ENCODE measurements around the gene ABCG4. TPM values are rescaled to one million over a fixed set of nuclear protein-coding genes. Genes with fewer than 3 reads are reported as not detected.

Gene ABCG4
- 0.37 and 1.3 TPM in 2 replicates for total RNA-seq (2011; cell fraction: chromatin; rRNA removed; ENCODE audit: low replicate concordance)
- total RNA-seq (2011; cell fraction: nucleolus; rRNA removed): 0.13 and 0.50 TPM in 2 replicates
- total RNA-seq (2011; cell fraction: nucleoplasm; rRNA removed): 0.66 and 0.99 TPM in 2 replicates
- total RNA-seq (2014; rRNA removed) (0.09 TPM in 1 of 2 replicates, not detected in the other), total RNA-seq (2014; rRNA removed; fragmentation: Illumina TruSeq; extraction: Trizol) (not detected in 2 replicates), total RNA-seq (2015; rRNA removed; fragmentation: Illumina TruSeq; extraction: Trizol) (not detected in 2 replicates), total RNA-seq (2021) (0.11 and 0.13 TPM in 2 replicates), polyA plus RNA-seq (2011; rRNA removed) (0.04 and 0.08 TPM in 2 replicates), polyA plus RNA-seq (2014; fragmentation: Illumina TruSeq; extraction: Trizol) (0.07 and 0.11 TPM in 2 replicates), polyA plus RNA-seq (2014; fragmentation: Nextera tagmentation; extraction: Ambion mirVana) (not detected), polyA plus RNA-seq (2014; rRNA removed) (0.03 and 0.05 TPM in 2 replicates), polyA minus RNA-seq (2011; rRNA and poly(A)+ RNA removed) (0.11 and 0.21 TPM in 2 replicates), Bru-seq, nascent RNA (percentile 25 among the genes with signal in this experiment), BruChase-seq, experiment 1, labeled RNA remaining after a 2-hour chase (not detected), BruChase-seq, experiment 2, labeled RNA remaining after a 6-hour chase (percentile 22 among the genes with signal in this experiment)
- 0.04 and 0.12 TPM in 2 replicates for polyA plus RNA-seq (2011; cell fraction: cytosol; rRNA removed)
- 0.59 and 0.63 TPM in 2 replicates for polyA plus RNA-seq (2011; cell fraction: nucleus; rRNA removed)
- polyA plus RNA-seq (2012): 0.13 TPM in 1 of 2 replicates, not detected in the other
- polyA minus RNA-seq (2011; cell fraction: cytosol; rRNA and poly(A)+ RNA removed): not detected in 2 replicates
- polyA minus RNA-seq (2011; cell fraction: nucleus; rRNA and poly(A)+ RNA removed): 0.33 and 0.54 TPM in 2 replicates
- long read RNA-seq, experiment 1: 0 reads
- long read RNA-seq, experiment 2: 0 reads
- long read RNA-seq, experiment 3: 0 reads

DNA sequence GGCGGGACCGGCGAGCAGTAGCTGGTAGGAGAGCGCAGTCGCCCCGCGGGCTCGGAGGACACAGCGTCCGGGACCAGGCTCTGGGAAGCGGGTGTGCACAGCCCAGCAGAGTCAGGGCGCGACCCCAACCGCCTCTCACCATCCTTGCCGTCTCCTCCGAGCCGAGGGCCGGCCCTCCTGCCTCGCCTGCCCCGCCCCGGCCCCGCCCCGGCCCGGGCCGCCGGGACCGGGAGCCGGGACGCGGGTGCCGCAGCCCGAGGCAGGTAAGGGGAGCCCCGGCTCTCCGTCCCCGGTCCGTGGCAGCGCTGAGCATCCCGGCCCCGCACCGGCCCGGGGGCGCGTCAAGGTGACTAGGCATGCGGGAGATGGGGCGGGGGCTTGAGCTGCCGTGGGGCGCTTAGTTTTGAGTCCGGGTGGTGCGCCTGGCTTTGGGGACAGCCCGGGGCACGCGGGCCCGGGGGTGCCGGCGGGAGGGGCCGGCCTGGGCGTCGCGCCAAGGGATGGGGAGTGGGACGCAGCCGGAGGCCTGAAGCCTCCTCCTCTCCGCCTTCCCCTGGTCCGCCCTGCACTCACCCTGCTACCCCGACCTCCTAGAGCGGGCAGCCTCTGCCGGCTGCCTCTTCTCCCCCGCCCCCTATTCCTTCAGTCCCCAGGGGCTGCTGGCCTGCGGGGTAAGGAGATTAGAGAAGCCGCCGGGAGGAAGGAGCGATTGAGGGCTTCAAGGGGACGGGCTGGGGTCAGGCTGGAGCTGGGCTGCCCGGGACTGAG lies at the start of gene ABCG4:
Gene ABCG4, plus strand, starts transcription at position 35 of the 768 bp plus-strand sequence. CDS start 914 bp downstream, outside the sequence.
- BruUV-seq (replicated peaks): no TSS peak
- Histone ChIP-seq H3K4me3 (peak within 1 kb of the TSS; percentile 42), H3K4me1 (replicated peaks in 1 of 2; ENCODE audit: control insufficient read depth in 2 of 2, insufficient read depth in 2 of 2, low read length in 2 of 2) (peaks cover 11 to 24% of the 10 kb centered on the region in 2 experiments; a peak in 4 of 5 replicates), H3K36me3 (ENCODE audit: control insufficient read depth, insufficient read depth, low read length) (no peaks in the 10 kb centered on the region), H3K9ac (ENCODE audit: insufficient read depth in 1 of 2, low read depth in 2 of 2, low read length in 2 of 2) (peak within 1 kb of the TSS in 1 of 2 experiments; percentile 86; a peak in 2 of 4 replicates), H3K27me3 (ENCODE audit: control insufficient read depth in 2 of 2, insufficient read depth in 2 of 2, low read length in 2 of 2) (peaks cover 4 to 16% of the 10 kb centered on the region in 2 experiments; a peak in 3 of 5 replicates), H3K27ac (ENCODE audit: extremely low read depth, low read depth, low read length) (no peak within 1 kb of the TSS), H3K9me3 (replicated peaks; ENCODE audit: control insufficient read depth, insufficient read depth, low read depth, low read length) (no peaks in the 10 kb centered on the region), H3K79me2 (ENCODE audit: control insufficient read depth, insufficient read depth, low read length) (no peaks in the 10 kb centered on the region), H2AFZ (ENCODE audit: low read depth, low read length) (peak within 1 kb of the TSS; percentile 71), H3K4me2 (ENCODE audit: insufficient read depth, low read length) (peak within 1 kb of the TSS; percentile 62), H3K9me1 (ENCODE audit: control insufficient read depth, insufficient read depth, low read length) (no peaks in the 10 kb centered on the region), H4K20me1 (replicated peaks; ENCODE audit: control insufficient read depth, insufficient read depth, low read length) (no peaks in the 10 kb centered on the region; the same call in 1 of the 2 replicates)
- FAIRE-seq (no peak), DNase-seq (ENCODE audit: extremely low read depth in 1 of 4, low spot score in 3 of 4) (peak in 2 of 4 experiments; percentile 72 to 75), ATAC-seq (peak; percentile 36)
- in situ Hi-C loops (cut with MboI): no loop called here
- WGBS (ENCODE audit: insufficient coverage, low coverage, missing lambda C conversion rate): under 1% methylated on average over 41 of the region's 73 CpGs
- CTCF ChIA-PET (ENCODE audit: low intra/inter-chr PET ratio): interaction anchor here (0.7 kb wide), 1 partner anchor 46 kb away, joined by 4 read pairs; no protein-coding TSS in a partner anchor
- POLR2A ChIA-PET: interaction anchor here (0.6 to 1.1 kb wide), 6 partner anchors 12 to 262 kb away, joined by 3 to 6 read pairs (median 4); a partner anchor contains a TSS
- intact Hi-C loops (cut with micrococcal nuclease): no loop called here
- no peak for TF ChIP-seq HNRNPUL1 (IDR thresholded peaks at IDR 0.05; ENCODE audit: low read length)
- no peak for TF ChIP-seq ETS2 (tag; IDR thresholded peaks at IDR 0.05; ENCODE audit: borderline replicate concordance, poor library complexity, severe bottlenecking)
- TF ChIP-seq BRF1 (IDR thresholded peaks at IDR 0.05; ENCODE audit: borderline replicate concordance, extremely low read depth, insufficient read length): no peak
- TF ChIP-seq, protein P1, sequence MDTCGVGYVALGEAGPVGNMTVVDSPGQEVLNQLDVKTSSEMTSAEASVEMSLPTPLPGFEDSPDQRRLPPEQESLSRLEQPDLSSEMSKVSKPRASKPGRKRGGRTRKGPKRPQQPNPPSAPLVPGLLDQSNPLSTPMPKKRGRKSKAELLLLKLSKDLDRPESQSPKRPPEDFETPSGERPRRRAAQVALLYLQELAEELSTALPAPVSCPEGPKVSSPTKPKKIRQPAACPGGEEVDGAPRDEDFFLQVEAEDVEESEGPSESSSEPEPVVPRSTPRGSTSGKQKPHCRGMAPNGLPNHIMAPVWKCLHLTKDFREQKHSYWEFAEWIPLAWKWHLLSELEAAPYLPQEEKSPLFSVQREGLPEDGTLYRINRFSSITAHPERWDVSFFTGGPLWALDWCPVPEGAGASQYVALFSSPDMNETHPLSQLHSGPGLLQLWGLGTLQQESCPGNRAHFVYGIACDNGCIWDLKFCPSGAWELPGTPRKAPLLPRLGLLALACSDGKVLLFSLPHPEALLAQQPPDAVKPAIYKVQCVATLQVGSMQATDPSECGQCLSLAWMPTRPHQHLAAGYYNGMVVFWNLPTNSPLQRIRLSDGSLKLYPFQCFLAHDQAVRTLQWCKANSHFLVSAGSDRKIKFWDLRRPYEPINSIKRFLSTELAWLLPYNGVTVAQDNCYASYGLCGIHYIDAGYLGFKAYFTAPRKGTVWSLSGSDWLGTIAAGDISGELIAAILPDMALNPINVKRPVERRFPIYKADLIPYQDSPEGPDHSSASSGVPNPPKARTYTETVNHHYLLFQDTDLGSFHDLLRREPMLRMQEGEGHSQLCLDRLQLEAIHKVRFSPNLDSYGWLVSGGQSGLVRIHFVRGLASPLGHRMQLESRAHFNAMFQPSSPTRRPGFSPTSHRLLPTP (IDR thresholded peaks at IDR 0.05; ENCODE audit: borderline replicate concordance, extremely low read depth, insufficient read length): no peak
- TF ChIP-seq CBFA2T2 (conservative IDR thresholded peaks at IDR 0.05): no peak
- TF ChIP-seq, protein P2, sequence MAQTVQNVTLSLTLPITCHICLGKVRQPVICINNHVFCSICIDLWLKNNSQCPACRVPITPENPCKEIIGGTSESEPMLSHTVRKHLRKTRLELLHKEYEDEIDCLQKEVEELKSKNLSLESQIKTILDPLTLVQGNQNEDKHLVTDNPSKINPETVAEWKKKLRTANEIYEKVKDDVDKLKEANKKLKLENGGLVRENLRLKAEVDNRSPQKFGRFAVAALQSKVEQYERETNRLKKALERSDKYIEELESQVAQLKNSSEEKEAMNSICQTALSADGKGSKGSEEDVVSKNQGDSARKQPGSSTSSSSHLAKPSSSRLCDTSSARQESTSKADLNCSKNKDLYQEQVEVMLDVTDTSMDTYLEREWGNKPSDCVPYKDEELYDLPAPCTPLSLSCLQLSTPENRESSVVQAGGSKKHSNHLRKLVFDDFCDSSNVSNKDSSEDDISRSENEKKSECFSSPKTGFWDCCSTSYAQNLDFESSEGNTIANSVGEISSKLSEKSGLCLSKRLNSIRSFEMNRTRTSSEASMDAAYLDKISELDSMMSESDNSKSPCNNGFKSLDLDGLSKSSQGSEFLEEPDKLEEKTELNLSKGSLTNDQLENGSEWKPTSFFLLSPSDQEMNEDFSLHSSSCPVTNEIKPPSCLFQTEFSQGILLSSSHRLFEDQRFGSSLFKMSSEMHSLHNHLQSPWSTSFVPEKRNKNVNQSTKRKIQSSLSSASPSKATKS (CRISPR knock-in tag; IDR thresholded peaks at IDR 0.05): no peak
- TF ChIP-seq JUN (IDR thresholded peaks at IDR 0.05; ENCODE audit: borderline replicate concordance, low read depth, low read length): no peak
- TF ChIP-seq JUN (CRISPR knock-in tag; IDR thresholded peaks at IDR 0.05; ENCODE audit: borderline replicate concordance): no peak
- TF ChIP-seq MEIS2 (IDR thresholded peaks at IDR 0.05; ENCODE audit: partially characterized antibody): no peak
- TF ChIP-seq HMGN3 (IDR thresholded peaks at IDR 0.05; ENCODE audit: borderline replicate concordance, extremely low read depth, insufficient read length, low read depth, low read length): peak; percentile 37
- no peak for TF ChIP-seq NFXL1 (CRISPR knock-in tag; IDR thresholded peaks at IDR 0.05)
